DOHH2 (cell line): ENCODE data around the gene UBAC2.

Experiments
- CTCF ChIP-seq: fragments of 200-600 bp; sonication (generic); IDR thresholded peaks from one replicate; pipeline ENCODE4 v1.5.1; 2014; ENCODE audit warnings: antibody characterized with exemption, mild to moderate bottlenecking, low read depth, low read length; ENCODE audit not compliant: poor library complexity, severe bottlenecking
- EZH2phosphoT487 ChIP-seq: fragments of 200-600 bp; sonication (generic); IDR thresholded peaks from 2 replicates; pipeline ENCODE4 v1.6.1; 2017; ENCODE audit warnings: borderline replicate concordance, mild to moderate bottlenecking, antibody characterized with exemption, low read length, moderate library complexity, mixed read lengths

GRCh38 chr13:99279637-99280036 is 79.0 kb downstream of the UBAC2 start:
- TF ChIP-seq CTCF (no peak), EZH2phosphoT487 (no peak)
